ENCODE measurements around the gene STXBP5. TPM values are rescaled to one million over a fixed set of nuclear protein-coding genes. Genes with fewer than 3 reads are reported as not detected.
A peak's percentile ranks its signal among the peaks of the same experiment; 100 is the strongest.

STXBP5 gene
- polyA plus RNA-seq, 2 of the 4 experiments (the other 2 are of a cell fraction), result 10.8 to 17.8 TPM

GRCh38 chr6:147170269-147170668 lies 33.9 kb upstream of the STXBP5 start:
- no peaks in the 10 kb centered on the region for H3K9me3 ChIP-seq
- H3K4me2 ChIP-seq, result peak overlapping the region; percentile 49; the same call in 2 of the 3 replicates
- ChIA-PET CTCF (no interaction called here), POLR2A (no interaction called here)
- FAIRE-seq (no peak), DNase-seq (ENCODE audit: low read depth in 1 of 2, low spot score in 1 of 2) (no peak), ATAC-seq (no peak)
- WGBS (ENCODE audit: missing lambda C conversion rate), result 97% methylated on average over 1 of the region's 1 CpG
- peaks cover 19% of the 10 kb centered on the region; the same call in 2 of the 3 replicates for H3K4me1 ChIP-seq
- TF ChIP-seq JUNB (IDR thresholded peaks at IDR 0.05) (peak; percentile 52), KDM1A (IDR thresholded peaks at IDR 0.05; ENCODE audit: low read depth) (no peak), CEBPB (IDR thresholded peaks at IDR 0.05) (peak; percentile 11 to 15; a peak in 1 of 4 replicates), FOSL2 (IDR thresholded peaks at IDR 0.05) (no peak), FOSL2 (CRISPR knock-in tag; IDR thresholded peaks at IDR 0.05) (0 out of 2 replicates have a peak, but pooled peaks have one; percentile 7), MAZ (IDR thresholded peaks at IDR 0.05; ENCODE audit: borderline replicate concordance, low read depth, low read length) (no peak)
- peak overlapping the region; percentile 61 to 67; a peak in 5 of 6 replicates for H3K27ac ChIP-seq
- H3K4me3 ChIP-seq, result no peak overlapping the region

- no peak overlapping the region for H3K4me3 ChIP-seq
Measured at GRCh38 chr6:147173140-147173539, 31.1 kb upstream of the STXBP5 start.

DNA sequence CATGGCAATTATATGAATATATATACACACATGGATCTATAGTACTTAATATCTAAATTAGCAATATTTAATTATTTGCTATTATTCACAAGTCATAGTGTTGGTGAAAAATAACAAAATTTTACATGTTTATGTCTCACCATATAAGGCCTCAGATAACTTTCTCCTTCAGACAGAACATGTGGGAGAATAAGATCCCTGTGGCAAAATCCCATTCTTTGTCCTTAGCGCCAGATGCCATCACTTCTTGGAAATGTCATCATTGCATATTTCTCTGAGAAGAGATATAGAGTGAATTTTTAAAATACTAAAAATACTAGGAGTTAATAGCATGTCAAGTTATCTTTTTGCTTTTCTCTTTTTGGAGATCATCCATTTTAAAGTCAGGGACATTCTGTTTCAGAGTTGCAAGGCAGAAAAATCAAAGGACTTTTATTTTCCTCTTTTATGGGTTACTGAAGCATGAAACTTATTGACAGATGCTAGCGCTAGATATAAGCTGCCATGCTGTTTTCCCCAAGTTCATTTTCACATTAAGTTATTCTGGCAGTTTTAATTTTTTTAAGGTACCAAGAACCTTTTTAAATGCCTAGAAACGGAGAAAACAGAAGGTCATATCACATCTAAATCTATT lies 30.4 kb upstream of the STXBP5 start:
- no peak overlapping the region for H3K27ac ChIP-seq
- FAIRE-seq (no peak), ATAC-seq (no peak), DNase-seq (ENCODE audit: low read depth in 1 of 2, low spot score in 1 of 2) (no peak)
- no peak overlapping the region for H3K4me2 ChIP-seq
- 90% methylated on average over 3 of the region's 3 CpGs for WGBS (ENCODE audit: missing lambda C conversion rate)
- POLR2A ChIA-PET, result no interaction called here
- H3K4me1 ChIP-seq, result peaks cover 16% of the 10 kb centered on the region; the same call in 2 of the 3 replicates
- TF ChIP-seq JUN (IDR thresholded peaks at IDR 0.05), result no peak
- TF ChIP-seq FOXS1 (CRISPR knock-in tag; IDR thresholded peaks at IDR 0.05), result no peak
- no peak for TF ChIP-seq ZNF302 (CRISPR knock-in tag; IDR thresholded peaks at IDR 0.05)
- TF ChIP-seq, protein P1, sequence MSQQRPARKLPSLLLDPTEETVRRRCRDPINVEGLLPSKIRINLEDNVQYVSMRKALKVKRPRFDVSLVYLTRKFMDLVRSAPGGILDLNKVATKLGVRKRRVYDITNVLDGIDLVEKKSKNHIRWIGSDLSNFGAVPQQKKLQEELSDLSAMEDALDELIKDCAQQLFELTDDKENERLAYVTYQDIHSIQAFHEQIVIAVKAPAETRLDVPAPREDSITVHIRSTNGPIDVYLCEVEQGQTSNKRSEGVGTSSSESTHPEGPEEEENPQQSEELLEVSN (IDR thresholded peaks at IDR 0.05; ENCODE audit: borderline replicate concordance, low read depth), result no peak
- no peak for TF ChIP-seq ZFP36 (IDR thresholded peaks at IDR 0.05; ENCODE audit: borderline replicate concordance, partially characterized antibody)
- no peak for TF ChIP-seq BHLHE40 (IDR thresholded peaks at IDR 0.05; ENCODE audit: low read depth, low read length)
- no peaks in the 10 kb centered on the region for H3K9me3 ChIP-seq
- no peak overlapping the region for H3K4me3 ChIP-seq
- CTCF ChIA-PET, result no interaction called here

More at GRCh38 chr6:147173140-147173539, 31.1 kb upstream of the STXBP5 start:
- ATAC-seq (no peak), DNase-seq (ENCODE audit: low read depth in 1 of 2, low spot score in 1 of 2) (no peak), FAIRE-seq (no peak)
- Histone ChIP-seq H3K4me1 (peaks cover 16% of the 10 kb centered on the region; the same call in 2 of the 3 replicates), H3K9me3 (no peaks in the 10 kb centered on the region), H3K27ac (no peak overlapping the region), H3K4me2 (no peak overlapping the region)
- TF ChIP-seq FOXS1 (CRISPR knock-in tag; IDR thresholded peaks at IDR 0.05), result no peak
- WGBS (ENCODE audit: missing lambda C conversion rate), result 66% methylated on average over 5 of the region's 5 CpGs
- ChIA-PET POLR2A (no interaction called here), CTCF (no interaction called here)

GRCh38 chr6:147176795-147177194 lies 27.4 kb upstream of the STXBP5 start:
- no peak for FAIRE-seq
- Histone ChIP-seq H3K27ac (no peak overlapping the region), H3K4me1 (no peaks in the 10 kb centered on the region), H3K4me3 (no peak overlapping the region), H3K4me2 (no peak overlapping the region), H3K9me3 (no peaks in the 10 kb centered on the region)
- no peak for ATAC-seq
- WGBS (ENCODE audit: missing lambda C conversion rate), result 11% methylated on average over 1 of the region's 1 CpG
- POLR2A ChIA-PET, result no interaction called here
- CTCF ChIA-PET, result no interaction called here
- no peak for DNase-seq (ENCODE audit: low read depth in 1 of 2, low spot score in 1 of 2)
- no peak for TF ChIP-seq FOSL2 (IDR thresholded peaks at IDR 0.05)
- no peak for TF ChIP-seq FOSL2 (CRISPR knock-in tag; IDR thresholded peaks at IDR 0.05)
- no peak for TF ChIP-seq GATA3 (IDR thresholded peaks at IDR 0.05; ENCODE audit: borderline replicate concordance)
- no peak for TF ChIP-seq POLR2AphosphoS2 (conservative IDR thresholded peaks at IDR 0.05; ENCODE audit: low read length)
- no peak for TF ChIP-seq EHMT2 (IDR thresholded peaks at IDR 0.05; ENCODE audit: low read depth)
- no peak for TF ChIP-seq CBX8 (IDR thresholded peaks at IDR 0.05)
- TF ChIP-seq EP300 (IDR thresholded peaks at IDR 0.05), result no peak
- TF ChIP-seq MYC (IDR thresholded peaks at IDR 0.05; ENCODE audit: borderline replicate concordance, low read length), result no peak
- no peak for TF ChIP-seq CHD4 (IDR thresholded peaks at IDR 0.05; ENCODE audit: borderline replicate concordance)
- TF ChIP-seq MAFK (IDR thresholded peaks at IDR 0.05; ENCODE audit: partially characterized antibody), result no peak
- TF ChIP-seq HMGXB4 (CRISPR knock-in tag; IDR thresholded peaks at IDR 0.05; ENCODE audit: borderline replicate concordance), result no peak
- TF ChIP-seq, protein P1 (IDR thresholded peaks at IDR 0.05; ENCODE audit: borderline replicate concordance, low read depth), result no peak
- no peak for TF ChIP-seq ZNF302 (CRISPR knock-in tag; IDR thresholded peaks at IDR 0.05)
- TF ChIP-seq, protein P2, sequence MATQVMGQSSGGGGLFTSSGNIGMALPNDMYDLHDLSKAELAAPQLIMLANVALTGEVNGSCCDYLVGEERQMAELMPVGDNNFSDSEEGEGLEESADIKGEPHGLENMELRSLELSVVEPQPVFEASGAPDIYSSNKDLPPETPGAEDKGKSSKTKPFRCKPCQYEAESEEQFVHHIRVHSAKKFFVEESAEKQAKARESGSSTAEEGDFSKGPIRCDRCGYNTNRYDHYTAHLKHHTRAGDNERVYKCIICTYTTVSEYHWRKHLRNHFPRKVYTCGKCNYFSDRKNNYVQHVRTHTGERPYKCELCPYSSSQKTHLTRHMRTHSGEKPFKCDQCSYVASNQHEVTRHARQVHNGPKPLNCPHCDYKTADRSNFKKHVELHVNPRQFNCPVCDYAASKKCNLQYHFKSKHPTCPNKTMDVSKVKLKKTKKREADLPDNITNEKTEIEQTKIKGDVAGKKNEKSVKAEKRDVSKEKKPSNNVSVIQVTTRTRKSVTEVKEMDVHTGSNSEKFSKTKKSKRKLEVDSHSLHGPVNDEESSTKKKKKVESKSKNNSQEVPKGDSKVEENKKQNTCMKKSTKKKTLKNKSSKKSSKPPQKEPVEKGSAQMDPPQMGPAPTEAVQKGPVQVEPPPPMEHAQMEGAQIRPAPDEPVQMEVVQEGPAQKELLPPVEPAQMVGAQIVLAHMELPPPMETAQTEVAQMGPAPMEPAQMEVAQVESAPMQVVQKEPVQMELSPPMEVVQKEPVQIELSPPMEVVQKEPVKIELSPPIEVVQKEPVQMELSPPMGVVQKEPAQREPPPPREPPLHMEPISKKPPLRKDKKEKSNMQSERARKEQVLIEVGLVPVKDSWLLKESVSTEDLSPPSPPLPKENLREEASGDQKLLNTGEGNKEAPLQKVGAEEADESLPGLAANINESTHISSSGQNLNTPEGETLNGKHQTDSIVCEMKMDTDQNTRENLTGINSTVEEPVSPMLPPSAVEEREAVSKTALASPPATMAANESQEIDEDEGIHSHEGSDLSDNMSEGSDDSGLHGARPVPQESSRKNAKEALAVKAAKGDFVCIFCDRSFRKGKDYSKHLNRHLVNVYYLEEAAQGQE (IDR thresholded peaks at IDR 0.05), result no peak
- no peak for TF ChIP-seq ZFP36 (IDR thresholded peaks at IDR 0.05; ENCODE audit: borderline replicate concordance, partially characterized antibody)
- no peak for TF ChIP-seq KDM1A (IDR thresholded peaks at IDR 0.05; ENCODE audit: low read depth)
- TF ChIP-seq CEBPB (IDR thresholded peaks at IDR 0.05), result no peak
- no peak for TF ChIP-seq RAD21 (conservative IDR thresholded peaks at IDR 0.05 in 1 of 2, IDR thresholded peaks at IDR 0.05 in 1 of 2)
- no peak for TF ChIP-seq JUNB (IDR thresholded peaks at IDR 0.05)

Measured in A549 (cell line).